ENCODE data around the gene ZDHHC14.

DNA sequence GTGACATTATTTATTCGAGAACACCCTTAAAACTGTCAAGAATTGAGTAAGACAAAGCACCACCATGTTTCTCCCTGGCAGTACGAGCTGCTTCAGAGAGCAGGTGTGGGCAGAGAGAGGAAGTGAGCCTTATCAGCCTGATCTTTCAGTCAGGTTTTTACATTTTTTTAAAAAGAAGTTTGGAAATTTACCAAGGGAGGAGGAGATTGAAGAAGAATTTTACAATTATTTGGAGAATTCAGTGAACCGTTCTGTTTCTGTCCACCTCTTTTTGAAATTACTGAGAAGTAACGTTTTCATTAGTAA, 75.5 kb downstream of the ZDHHC14 start:
- TF ChIP-seq, protein P1, sequence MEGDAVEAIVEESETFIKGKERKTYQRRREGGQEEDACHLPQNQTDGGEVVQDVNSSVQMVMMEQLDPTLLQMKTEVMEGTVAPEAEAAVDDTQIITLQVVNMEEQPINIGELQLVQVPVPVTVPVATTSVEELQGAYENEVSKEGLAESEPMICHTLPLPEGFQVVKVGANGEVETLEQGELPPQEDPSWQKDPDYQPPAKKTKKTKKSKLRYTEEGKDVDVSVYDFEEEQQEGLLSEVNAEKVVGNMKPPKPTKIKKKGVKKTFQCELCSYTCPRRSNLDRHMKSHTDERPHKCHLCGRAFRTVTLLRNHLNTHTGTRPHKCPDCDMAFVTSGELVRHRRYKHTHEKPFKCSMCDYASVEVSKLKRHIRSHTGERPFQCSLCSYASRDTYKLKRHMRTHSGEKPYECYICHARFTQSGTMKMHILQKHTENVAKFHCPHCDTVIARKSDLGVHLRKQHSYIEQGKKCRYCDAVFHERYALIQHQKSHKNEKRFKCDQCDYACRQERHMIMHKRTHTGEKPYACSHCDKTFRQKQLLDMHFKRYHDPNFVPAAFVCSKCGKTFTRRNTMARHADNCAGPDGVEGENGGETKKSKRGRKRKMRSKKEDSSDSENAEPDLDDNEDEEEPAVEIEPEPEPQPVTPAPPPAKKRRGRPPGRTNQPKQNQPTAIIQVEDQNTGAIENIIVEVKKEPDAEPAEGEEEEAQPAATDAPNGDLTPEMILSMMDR (conservative IDR thresholded peaks at IDR 0.05; ENCODE audit: low read depth, low read length), result no peak
- TF ChIP-seq EZH2 (IDR thresholded peaks at IDR 0.05; ENCODE audit: low read length, unreplicated experiment) (no peak), EZH2phosphoT487 (IDR thresholded peaks at IDR 0.05; ENCODE audit: borderline replicate concordance, low read length) (no peak)

Data from PC-3 (cell line).